K562 (cell line): ENCODE measurements around the gene CSNK1G2. TPM values are rescaled to one million over a fixed set of nuclear protein-coding genes. Genes with fewer than 3 reads are reported as not detected.

Experiments
- ATAC-seq: fragments of 200-7000 bp; cut with Tn5 transposase; 3 replicates; pipeline ENCODE4 v1.9.1; 2020; ENCODE audit warnings: moderate library complexity
- BruUV-seq: library from RNA; stranded (reverse); fragments of 400-500 nt; replicated peaks from 2 replicates; lab custom pipeline; 2021; lab: Mats Ljungman, UMichigan
- CTCF ChIA-PET: fragments of 300-600 bp; formaldehyde crosslinking; extraction: SDS; loops from one replicate; lab custom pipeline; 2021; ENCODE audit warnings: low intra/inter-chr PET ratio; lab: Yijun Ruan, JAX
- POLR2A ChIA-PET: fragments of 300-600, 350-650 bp; sonication (Branson Sonifier 250); formaldehyde crosslinking; extraction: SDS; loops from one replicate; lab custom pipeline; 2021; ENCODE audit warnings: antibody characterized with exemption, inconsistent platforms; lab: Yijun Ruan, JAX
- DNase-seq, 4 experiments: peaks; one replicate each; pipeline versions ENCODE4 v3.0.0 to v3.0.0-alpha.2; 2011 to 2018; ENCODE audit warnings: low spot score in 3 of 4, mixed read lengths in 3 of 4; ENCODE audit errors: extremely low read depth in 1 of 4
- FAIRE-seq: peaks from 2 replicates; lab custom pipeline; 2011; peaks lifted over from hg19 to GRCh38; lab: Jason Lieb, UNC
- H2AFZ ChIP-seq: 2 replicates; pipeline ENCODE4 v1.6.0; 2011; ENCODE audit warnings: low read depth, low read length, control low read depth, inconsistent platforms
- H3K27ac ChIP-seq: fragments of 200-600 bp; 3 replicates; pipeline ENCODE4 v1.8.0; 2011; ENCODE audit warnings: low read depth, mild to moderate bottlenecking, control low read depth, inconsistent platforms, low read length, moderate library complexity, mixed read lengths; ENCODE audit errors: extremely low read depth
- H3K27me3 ChIP-seq, 2 experiments: fragments of 300-600 bp in 1 of 2; 2 replicates in 1 of 2; 3 replicates in 1 of 2; pipeline versions ENCODE4 v1.6.0 to v1.8.0; 2011; ENCODE audit warnings: inconsistent platforms in 2 of 2, low read length in 2 of 2, mild to moderate bottlenecking in 1 of 2, mixed read lengths in 1 of 2, moderate library complexity in 1 of 2; ENCODE audit not compliant: control insufficient read depth in 2 of 2, insufficient read depth in 2 of 2
- H3K36me3 ChIP-seq: fragments of 300-600 bp; 3 replicates; pipeline ENCODE4 v1.8.0; 2011; ENCODE audit warnings: mild to moderate bottlenecking, low read length, inconsistent platforms; ENCODE audit not compliant: control insufficient read depth, insufficient read depth
- H3K4me1 ChIP-seq, 2 experiments: fragments of 200-600 bp in 1 of 2; replicated peaks in 1 of 2; 2 replicates in 1 of 2; 3 replicates in 1 of 2; pipeline versions ENCODE4 v1.5.1 to v1.8.0; 2011; ENCODE audit warnings: inconsistent platforms in 2 of 2, low read length in 2 of 2, mild to moderate bottlenecking in 1 of 2, mixed read lengths in 1 of 2, moderate library complexity in 1 of 2; ENCODE audit not compliant: control insufficient read depth in 2 of 2, insufficient read depth in 2 of 2
- H3K4me2 ChIP-seq: 2 replicates; pipeline ENCODE4 v1.6.1; 2011; ENCODE audit warnings: low read length, control low read depth, inconsistent platforms, mixed read lengths; ENCODE audit not compliant: insufficient read depth
- H3K4me3 ChIP-seq: fragments of 200-600 bp; sonication (generic), shearing (Covaris generic); 2 replicates; pipeline ENCODE4 v1.5.1; 2016; ENCODE audit warnings: control low read depth, inconsistent platforms
- H3K79me2 ChIP-seq: fragments of 200-600 bp; 3 replicates; pipeline ENCODE4 v1.8.0; 2011; ENCODE audit warnings: low read length, inconsistent platforms; ENCODE audit not compliant: control insufficient read depth, insufficient read depth
- H3K9ac ChIP-seq, 2 experiments: 2 replicates each; pipeline versions ENCODE4 v1.6.0 to v1.6.1; 2011; ENCODE audit warnings: low read depth in 2 of 2, low read length in 2 of 2, control low read depth in 1 of 2, inconsistent platforms in 1 of 2, mild to moderate bottlenecking in 1 of 2, mixed read lengths in 1 of 2; ENCODE audit not compliant: insufficient read depth in 1 of 2
- H3K9me1 ChIP-seq: one replicate; pipeline ENCODE4 v1.6.0; 2011; ENCODE audit warnings: inconsistent platforms, mild to moderate bottlenecking, low read length, moderate library complexity; ENCODE audit not compliant: control insufficient read depth, insufficient read depth
- H3K9me3 ChIP-seq: replicated peaks from 2 replicates; pipeline ENCODE4 v1.5.1; 2011; ENCODE audit warnings: low read depth, low read length, inconsistent platforms; ENCODE audit not compliant: control insufficient read depth, insufficient read depth
- H4K20me1 ChIP-seq: replicated peaks from 2 replicates; pipeline ENCODE4 v1.6.1; 2011; ENCODE audit warnings: low read length, inconsistent platforms, mixed read lengths; ENCODE audit not compliant: control insufficient read depth, insufficient read depth
- CREB1 ChIP-seq, 2 experiments: sonication (generic) in 1 of 2; formaldehyde crosslinking in 1 of 2; IDR thresholded peaks; 2 replicates each; pipeline versions ENCODE4 v1.6.1 to v1.8.0; 2012 to 2022; ENCODE audit warnings: inconsistent platforms in 1 of 2, mild to moderate bottlenecking in 1 of 2, missing genetic modification reagents in 1 of 2, moderate library complexity in 1 of 2
- CREBBP ChIP-seq: IDR thresholded peaks from one replicate; pipeline ENCODE4 v1.6.1; 2012; ENCODE audit warnings: low read depth, mild to moderate bottlenecking, control low read depth, inconsistent platforms, low read length
- CSDE1 ChIP-seq, 2 experiments: fragments of 450-650 bp; IDR thresholded peaks; 2 replicates each; pipeline ENCODE4 v1.6.1; 2016; ENCODE audit warnings: mild to moderate bottlenecking in 1 of 2
- EP400 ChIP-seq: fragments of 450-650 bp; IDR thresholded peaks from 2 replicates; pipeline ENCODE4 v1.6.1; 2017; ENCODE audit warnings: antibody characterized with exemption, mild to moderate bottlenecking, moderate library complexity
- POLR2G ChIP-seq: fragments of 200-400 bp; formaldehyde crosslinking; IDR thresholded peaks from 2 replicates; pipeline ENCODE4 v1.6.1; 2017; ENCODE audit warnings: low read depth, mild to moderate bottlenecking, antibody characterized with exemption, low read length, moderate library complexity
- RBFOX2 ChIP-seq: fragments of 200-400 bp; formaldehyde crosslinking; IDR thresholded peaks from 2 replicates; pipeline ENCODE4 v1.6.1; 2017; ENCODE audit warnings: low read depth, mild to moderate bottlenecking, low read length, moderate library complexity
- RNF2 ChIP-seq: sonication (generic); IDR thresholded peaks from 2 replicates; pipeline ENCODE4 v1.6.1; 2016
- ZFP1 ChIP-seq: fragments of 450-650 bp; formaldehyde crosslinking; IDR thresholded peaks from 2 replicates; pipeline ENCODE4 v1.4.0; 2020; ENCODE audit warnings: mild to moderate bottlenecking, mixed read lengths
- ZNF3 ChIP-seq: fragments of 250-450 bp; sonication (Bioruptor Pico); IDR thresholded peaks from 2 replicates; pipeline ENCODE4 v1.5.0; 2021; ENCODE audit warnings: mild to moderate bottlenecking, moderate library complexity
- ZNF583 ChIP-seq: fragments of 250-450 bp; sonication (Bioruptor Pico); IDR thresholded peaks from 2 replicates; pipeline ENCODE4 v1.4.0; 2020
- WGBS: fragments of 100-300 bp; shearing (Covaris generic); methylation state at CpG from one replicate; pipeline ENCODE4 v1.1.6; 2016; ENCODE audit warnings: low coverage, mixed read lengths; ENCODE audit not compliant: insufficient coverage; ENCODE audit errors: missing lambda C conversion rate; 5-methylcytosine and 5-hydroxymethylcytosine counted together
- in situ Hi-C: fragments of 300-500 bp; cut with MboI; formaldehyde crosslinking; loops from 4 replicates; pipeline ENCODE4 v1.15.0; 2018; ENCODE audit warnings: inconsistent platforms, mixed read lengths
- intact Hi-C: fragments of 100-400 bp; cut with micrococcal nuclease; formaldehyde crosslinking; loops from 2 replicates; pipeline ENCODE4 v1.14.2; 2022
- polyA plus RNA-seq, 8 experiments: library from polyadenylated mRNA; depleted of rRNA in 4 of 8; stranded (reverse) in 5 of 8; unstranded in 3 of 8; fragments of >200 nt; fragmentation: Nextera tagmentation in 2 of 8; fragmentation: Illumina TruSeq in 1 of 8; extraction: Ambion mirVana in 2 of 8; extraction: Trizol in 1 of 8; gene quantifications; 2 replicates each; pipeline versions ENCODE4 v1.2.1 to v1.2.3, GENCODE V29; 2011 to 2014; ENCODE audit warnings: inconsistent platforms in 1 of 8, missing spikeins in 1 of 8
- total RNA-seq, 7 experiments: library from RNA; depleted of rRNA in 6 of 7; stranded (reverse); fragments of >200 nt in 6 of 7; fragmentation: Illumina TruSeq in 2 of 7; extraction: Trizol in 2 of 7; gene quantifications; 2 replicates each; pipeline versions ENCODE4 v1.2.1 to v1.2.3, GENCODE V29; 2011 to 2021; ENCODE audit warnings: low replicate concordance in 1 of 7
- TF ChIP-seq, protein P1 (sequence below): IDR thresholded peaks from 3 replicates; pipeline ENCODE4 v1.6.1; 2011; ENCODE audit warnings: borderline replicate concordance, mild to moderate bottlenecking, moderate library complexity; ENCODE audit not compliant: insufficient read length; ENCODE audit errors: extremely low read depth

The CSNK1G2 gene
- total and polyA plus RNA-seq, 9 of the 15 experiments (the other 6 are each of a cell fraction or from before 2014, with no cell fraction given): 0.48 to 119 (median 49.5) TPM

DNA sequence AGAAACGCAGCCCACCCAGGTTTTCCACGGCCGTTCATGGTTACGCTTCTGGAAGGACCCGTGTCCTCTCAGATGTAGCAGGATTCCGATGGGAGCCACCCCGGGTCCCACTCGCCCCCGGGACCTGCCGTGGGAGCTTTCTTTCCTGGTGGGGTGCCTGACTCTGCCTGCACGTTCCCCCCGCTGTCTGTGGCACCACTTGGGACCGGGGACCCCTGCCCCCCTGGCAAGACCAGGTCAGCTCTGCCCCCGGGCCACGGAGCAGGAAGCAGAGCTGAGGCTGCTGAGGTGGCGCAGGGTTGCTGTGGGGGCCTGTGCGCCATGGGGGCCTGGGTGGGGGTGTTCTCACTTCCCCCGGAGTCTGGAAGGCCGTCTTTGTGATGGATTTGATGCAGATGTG, 12.1 kb downstream of the CSNK1G2 start:
- CTCF ChIA-PET: no interaction called here
- intact Hi-C loops: no loop called here

DNA sequence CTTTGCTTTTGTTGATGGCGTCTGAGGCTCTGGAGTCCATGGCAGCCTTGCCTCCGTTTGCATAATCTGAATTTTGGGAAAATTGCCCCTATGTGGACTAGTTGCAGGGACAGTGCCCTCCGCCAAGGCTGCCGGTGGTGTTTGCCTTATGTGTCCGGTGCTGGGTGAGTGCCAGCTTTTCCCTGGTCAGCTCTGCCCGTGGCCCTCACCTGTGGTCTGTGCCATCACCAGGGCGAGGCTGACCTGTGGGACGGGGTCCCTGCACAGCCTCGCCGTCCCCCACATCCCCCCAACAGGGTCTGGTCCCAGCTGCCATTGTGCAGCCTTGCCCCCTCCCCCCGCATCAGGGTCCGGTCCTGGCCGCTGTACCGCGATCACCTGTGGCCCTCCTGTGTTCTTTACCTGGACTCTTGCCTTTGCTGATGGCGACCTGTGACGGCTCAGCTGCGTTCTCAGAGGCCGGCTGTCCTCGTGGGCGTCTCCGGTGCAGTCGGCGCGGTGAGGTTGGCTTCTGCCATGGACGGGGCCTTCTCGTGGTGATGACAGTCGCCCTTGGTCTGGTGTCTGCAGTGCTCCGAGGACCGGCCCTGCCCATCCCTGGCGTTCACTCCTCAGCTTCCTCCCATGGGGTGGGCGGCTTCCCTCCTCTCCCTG, 12.6 kb downstream of the CSNK1G2 start:
- no TSS peak for BruUV-seq
- POLR2A ChIA-PET: interaction anchor here (0.6 to 1.0 kb wide), 3 partner anchors 9 to 419 kb away, joined by 3 read pairs; no protein-coding TSS in a partner anchor
- CTCF ChIA-PET: no interaction called here
- WGBS: 92% methylated on average over 19 of the region's 32 CpGs
- Histone ChIP-seq H3K27me3 (no peaks in the 10 kb centered on the region), H4K20me1 (peaks cover 20% of the 10 kb centered on the region), H3K4me3 (no peak overlapping the region), H3K9me1 (no peaks in the 10 kb centered on the region), H3K36me3 (peaks cover 45% of the 10 kb centered on the region; the same call in 2 of the 3 replicates), H3K9me3 (no peaks in the 10 kb centered on the region), H3K4me2 (no peak overlapping the region), H2AFZ (no peak overlapping the region), H3K79me2 (peaks cover 86% of the 10 kb centered on the region), H3K27ac (no peak overlapping the region), H3K9ac (peak overlapping the region in 1 of 2 experiments; percentile 56; a peak in 1 of 4 replicates), H3K4me1 (peaks cover 0 to 71% of the 10 kb centered on the region in 2 experiments; a peak in 2 of 5 replicates)
- FAIRE-seq: no peak
- TF ChIP-seq CREBBP (no peak), POLR2G (peak; percentile 41; the same call in 1 of the 2 replicates), CREB1 (IDR thresholded peaks at IDR 0.05) (no peak), CREB1 (CRISPR knock-in tag; IDR thresholded peaks at IDR 0.05) (0 out of 2 replicates have a peak, but pooled peaks have one; percentile 18), RBFOX2 (peak; percentile 24; the same call in 1 of the 2 replicates)
- TF ChIP-seq, protein P1, sequence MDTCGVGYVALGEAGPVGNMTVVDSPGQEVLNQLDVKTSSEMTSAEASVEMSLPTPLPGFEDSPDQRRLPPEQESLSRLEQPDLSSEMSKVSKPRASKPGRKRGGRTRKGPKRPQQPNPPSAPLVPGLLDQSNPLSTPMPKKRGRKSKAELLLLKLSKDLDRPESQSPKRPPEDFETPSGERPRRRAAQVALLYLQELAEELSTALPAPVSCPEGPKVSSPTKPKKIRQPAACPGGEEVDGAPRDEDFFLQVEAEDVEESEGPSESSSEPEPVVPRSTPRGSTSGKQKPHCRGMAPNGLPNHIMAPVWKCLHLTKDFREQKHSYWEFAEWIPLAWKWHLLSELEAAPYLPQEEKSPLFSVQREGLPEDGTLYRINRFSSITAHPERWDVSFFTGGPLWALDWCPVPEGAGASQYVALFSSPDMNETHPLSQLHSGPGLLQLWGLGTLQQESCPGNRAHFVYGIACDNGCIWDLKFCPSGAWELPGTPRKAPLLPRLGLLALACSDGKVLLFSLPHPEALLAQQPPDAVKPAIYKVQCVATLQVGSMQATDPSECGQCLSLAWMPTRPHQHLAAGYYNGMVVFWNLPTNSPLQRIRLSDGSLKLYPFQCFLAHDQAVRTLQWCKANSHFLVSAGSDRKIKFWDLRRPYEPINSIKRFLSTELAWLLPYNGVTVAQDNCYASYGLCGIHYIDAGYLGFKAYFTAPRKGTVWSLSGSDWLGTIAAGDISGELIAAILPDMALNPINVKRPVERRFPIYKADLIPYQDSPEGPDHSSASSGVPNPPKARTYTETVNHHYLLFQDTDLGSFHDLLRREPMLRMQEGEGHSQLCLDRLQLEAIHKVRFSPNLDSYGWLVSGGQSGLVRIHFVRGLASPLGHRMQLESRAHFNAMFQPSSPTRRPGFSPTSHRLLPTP: no peak
- intact Hi-C loops (no loop called here), in situ Hi-C loops (no loop called here)
- no peak for ATAC-seq
- DNase-seq: no peak

More for the DNA sequence above, 12.1 kb downstream of the CSNK1G2 start:
- DNase-seq (no peak), FAIRE-seq (no peak)
- peaks cover 89% of the 10 kb centered on the region for H3K79me2 ChIP-seq
- in situ Hi-C loops: no loop called here
- no peaks in the 10 kb centered on the region for H3K9me1 ChIP-seq
- TF ChIP-seq RNF2 (no peak), ZNF3 (CRISPR knock-in tag) (no peak), EP400 (no peak), ZFP1 (CRISPR knock-in tag) (no peak), ZNF583 (CRISPR knock-in tag) (no peak), CSDE1 (IDR thresholded peaks at IDR 0.05) (no peak)
- TF ChIP-seq, all 486 proteins: peak for 0
- Histone ChIP-seq H3K27me3 (no peaks in the 10 kb centered on the region), H3K4me3 (no peak overlapping the region), H2AFZ (no peak overlapping the region), H3K4me2 (no peak overlapping the region), H3K36me3 (peaks cover 47% of the 10 kb centered on the region; the same call in 2 of the 3 replicates), H3K9ac (no peak overlapping the region), H3K9me3 (no peaks in the 10 kb centered on the region), H4K20me1 (peaks cover 20% of the 10 kb centered on the region), H3K4me1 (peaks cover 0 to 70% of the 10 kb centered on the region in 2 experiments; a peak in 2 of 5 replicates), H3K27ac (no peak overlapping the region)
- BruUV-seq: no TSS peak
- ATAC-seq: no peak
- 96% methylated on average over 14 of the region's 19 CpGs for WGBS
- POLR2A ChIA-PET: interaction anchor here (1.0 kb wide), 1 partner anchor 419 kb away, joined by 3 read pairs; no protein-coding TSS in a partner anchor
